ENCODE results near the gene EFR3B.
A peak's percentile ranks its signal among the peaks of the same experiment; 100 is the strongest.
"Not testable (repeated sequence)": the region's sequence is repeated elsewhere in the genome, so short reads cannot be mapped to it uniquely, and the experiment has no call there.

Gene EFR3B

DNA sequence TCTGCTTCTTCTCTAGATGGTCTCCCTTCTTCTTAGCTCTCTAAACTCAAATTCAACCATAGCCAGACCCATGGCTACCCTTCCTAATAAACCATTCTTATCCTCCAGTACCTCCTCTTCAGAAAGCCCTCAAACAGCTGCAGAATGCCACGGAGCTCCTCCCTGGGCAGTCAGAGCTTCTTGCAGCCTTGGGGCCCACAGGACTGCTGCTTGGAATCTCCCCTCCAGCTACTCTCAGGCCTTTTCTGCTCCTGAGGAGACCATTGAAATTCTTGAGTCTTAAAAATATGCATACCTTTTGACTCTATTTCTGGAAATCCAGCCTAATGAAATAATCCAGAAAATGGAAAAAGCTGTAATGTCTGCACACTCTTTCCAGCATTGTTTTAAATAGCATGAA lies 30.7 kb downstream of the EFR3B start:
- DNase-seq (ENCODE audit: low spot score), result no peak

DNA sequence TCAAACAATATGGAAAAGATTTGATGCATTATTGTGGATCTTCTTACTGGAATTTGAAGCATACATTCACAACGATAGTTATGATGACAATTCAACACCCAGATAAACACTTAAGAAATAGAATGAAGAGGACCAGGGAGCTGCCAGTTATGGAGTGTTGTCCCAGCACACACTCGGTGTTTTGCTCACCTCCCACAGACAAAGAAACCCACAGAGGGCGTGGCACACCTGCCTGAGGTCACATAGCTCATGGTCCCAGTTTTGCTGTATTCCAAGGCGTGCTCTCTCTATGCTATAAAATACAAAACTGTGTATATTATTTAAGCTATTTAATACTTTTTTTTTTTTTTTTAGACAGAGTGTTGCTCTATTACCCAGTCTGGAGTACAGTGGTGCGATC lies 31.1 kb downstream of the EFR3B start:
- DNase-seq (ENCODE audit: low spot score), result peak; percentile 51

DNA sequence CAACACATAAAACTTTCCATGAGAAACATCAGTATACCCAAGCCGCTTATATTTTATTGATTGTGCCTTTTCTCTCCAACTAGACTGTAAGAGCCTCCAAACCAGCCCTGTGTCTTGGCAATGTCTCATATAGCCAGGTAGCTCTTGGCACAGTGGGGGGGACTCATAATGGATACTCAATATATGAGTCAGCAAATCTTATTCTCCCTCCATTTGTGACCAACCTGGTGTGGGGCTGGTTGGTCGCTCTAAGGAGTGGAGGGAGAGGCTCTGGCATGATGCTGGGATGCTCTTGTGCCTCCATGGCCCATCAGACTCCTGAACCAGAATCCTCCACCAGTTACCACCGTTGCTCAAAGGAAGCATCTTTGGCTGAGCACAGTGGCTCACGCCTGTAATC lies 32.0 kb downstream of the EFR3B start:
- no peak for DNase-seq (ENCODE audit: low spot score)

DNA sequence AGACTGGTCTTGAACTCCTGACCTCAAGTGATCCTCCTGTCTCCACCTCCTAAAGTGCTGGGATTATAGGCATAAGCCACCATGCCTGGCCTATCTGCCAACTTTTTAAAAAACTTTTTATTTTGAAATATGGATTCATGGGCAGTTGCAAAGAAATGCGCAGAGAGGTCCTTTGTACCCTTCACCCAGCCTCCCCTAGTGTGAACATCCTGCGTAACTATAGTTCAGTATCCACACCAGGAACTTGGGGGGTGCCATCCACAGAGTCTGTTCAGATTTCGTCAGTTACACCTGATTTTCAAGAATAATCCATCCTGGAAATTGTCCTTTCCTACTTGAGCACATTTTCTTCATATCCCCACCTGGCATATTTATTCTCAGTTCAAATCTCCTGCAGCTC lies 33.0 kb downstream of the EFR3B start:
- no peak for DNase-seq (ENCODE audit: low spot score)

- DNase-seq (ENCODE audit: low spot score), result no peak
Measured at GRCh38 chr2:25076749-25077148, 34.9 kb downstream of the EFR3B start.

GRCh38 chr2:25077789-25078169 lies 35.9 kb downstream of the EFR3B start:
- DNase-seq (ENCODE audit: low spot score), result no peak

DNA sequence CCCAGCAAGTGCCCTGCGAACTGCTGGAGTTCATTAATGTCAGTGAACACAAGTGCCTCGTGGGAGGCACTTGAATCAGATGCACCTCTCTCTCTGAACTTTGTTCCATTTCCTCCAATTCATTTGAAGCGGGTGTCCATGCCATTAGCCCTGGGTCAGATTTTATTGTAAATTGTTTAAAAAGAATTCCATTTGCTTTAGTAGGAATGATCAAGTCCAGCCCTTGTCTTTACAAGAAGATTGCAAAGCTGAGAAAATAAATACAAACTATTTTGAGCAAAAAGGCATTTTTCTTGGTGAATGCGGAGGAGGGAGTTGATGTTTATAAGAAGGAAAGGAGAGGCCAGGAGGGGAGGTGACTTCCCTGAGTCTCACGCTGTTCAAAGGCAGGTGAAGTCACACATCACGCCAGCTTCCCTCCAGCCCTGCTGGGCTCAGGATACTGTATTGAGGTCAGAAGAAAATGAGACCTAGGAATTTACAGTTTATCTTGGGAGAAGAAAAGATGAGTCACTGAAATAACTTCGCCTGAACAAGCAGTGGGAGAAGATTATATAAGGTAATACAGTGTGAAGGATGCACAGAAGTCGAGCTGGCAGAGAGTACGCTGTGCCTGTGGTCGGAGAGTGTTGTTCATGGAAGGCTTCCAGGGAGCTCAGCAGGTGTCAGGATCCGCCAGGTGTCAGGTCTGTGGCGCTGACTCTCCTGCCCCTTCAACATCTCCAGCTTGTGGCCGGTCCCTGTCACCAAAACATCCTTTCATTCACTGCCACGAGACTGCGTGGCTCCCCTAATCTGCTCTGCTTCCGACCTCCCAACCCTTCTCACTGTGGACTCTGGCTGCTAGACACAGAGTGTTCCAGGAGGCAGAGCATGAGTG lies 36.5 kb downstream of the EFR3B start:
- DNase-seq (ENCODE audit: low spot score), result peak; percentile 95

GRCh38 chr2:25079050-25079635 lies 37.3 kb downstream of the EFR3B start:
- DNase-seq (ENCODE audit: low spot score), result no peak

DNA sequence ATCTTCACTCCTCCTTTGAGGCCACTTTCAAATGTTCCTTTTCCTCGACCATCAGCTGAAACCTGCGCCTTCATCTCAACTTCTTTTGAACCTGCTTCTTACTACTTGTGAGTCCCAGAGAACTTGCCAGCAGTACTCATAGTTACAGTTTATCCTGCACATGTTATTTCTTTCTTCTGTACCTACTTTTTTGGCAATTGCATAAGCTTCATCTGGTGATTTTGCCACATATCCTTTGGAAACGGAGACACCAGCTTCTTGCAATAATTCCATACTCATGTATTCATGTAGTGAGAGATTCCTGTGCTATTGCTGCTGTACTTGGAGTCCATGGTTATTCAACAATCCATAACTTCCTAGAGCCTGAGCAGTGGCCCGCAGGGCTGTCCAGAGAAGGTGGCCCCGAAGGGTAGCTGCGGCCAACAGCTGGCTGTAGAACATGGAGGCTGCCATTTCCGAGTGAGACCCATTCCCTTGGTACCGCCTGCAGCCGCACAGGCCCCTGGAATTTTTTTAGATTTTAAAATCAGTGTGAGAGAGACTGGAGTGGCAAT lies 39.4 kb downstream of the EFR3B start:
- DNase-seq (ENCODE audit: low spot score), result no peak

GRCh38 chr2:25082002-25082622 lies 40.2 kb downstream of the EFR3B start:
- DNase-seq (ENCODE audit: low spot score), result no peak

- no peak for DNase-seq (ENCODE audit: low spot score)
Measured at GRCh38 chr2:25085761-25086560, 44.1 kb downstream of the EFR3B start.

GRCh38 chr2:25088817-25089516 lies 47.1 kb downstream of the EFR3B start:
- DNase-seq (ENCODE audit: low spot score), result no peak

DNA sequence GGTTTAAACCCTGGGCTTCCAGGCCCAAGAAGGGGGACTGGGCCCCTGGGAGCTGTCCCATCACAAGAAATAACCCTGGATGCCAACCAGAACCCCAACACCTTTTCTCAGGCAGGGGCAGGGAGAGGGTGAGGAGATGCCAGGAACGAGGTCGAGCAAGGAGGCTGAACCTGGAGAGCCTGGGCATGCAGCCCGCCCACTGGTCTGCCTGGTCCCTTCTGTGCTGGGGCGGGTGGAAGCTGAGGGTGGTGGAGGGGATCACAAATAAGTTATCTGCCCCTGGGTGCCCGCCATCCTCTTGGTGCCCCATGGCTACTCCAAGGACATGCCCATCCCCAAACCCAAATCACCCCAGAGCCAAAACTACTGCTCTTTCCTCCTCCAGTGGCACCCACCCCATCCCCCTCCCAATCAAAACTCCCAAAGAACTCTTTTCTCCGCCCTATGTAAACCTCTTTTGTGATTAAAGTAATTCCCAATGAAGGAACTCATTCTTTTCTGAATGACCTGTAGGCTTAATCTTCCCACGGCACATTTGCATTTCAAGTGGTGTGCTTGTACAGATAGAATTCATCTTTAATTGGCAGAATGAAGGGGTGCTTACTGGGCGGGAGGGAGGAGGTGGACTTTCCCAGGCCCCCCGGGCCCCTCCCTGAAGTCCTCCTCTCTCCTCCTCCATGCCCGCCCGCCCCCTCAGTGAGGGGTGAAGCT lies 47.9 kb downstream of the EFR3B start:
- DNase-seq (ENCODE audit: low spot score), result no peak

DNA sequence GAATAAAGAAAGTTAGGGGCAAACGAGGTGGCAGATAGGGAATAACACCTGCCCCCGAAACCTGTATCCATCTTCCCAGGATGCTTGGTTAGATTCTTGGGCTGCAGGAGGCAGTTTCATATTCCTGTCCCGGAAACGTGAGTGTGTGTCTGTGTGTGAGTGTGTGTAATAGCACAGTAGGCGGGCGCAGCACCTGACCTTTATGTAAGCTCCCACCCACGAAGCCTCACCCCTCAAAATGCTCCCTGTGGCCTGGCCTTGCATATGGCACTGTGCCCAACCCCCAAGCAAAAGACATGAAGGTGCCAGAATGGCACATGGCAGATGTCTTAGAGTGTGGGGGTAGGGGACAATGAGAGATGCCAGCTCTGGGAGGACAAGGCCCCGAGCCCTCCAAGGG lies 48.9 kb downstream of the EFR3B start:
- DNase-seq (ENCODE audit: low spot score), result no peak

DNA sequence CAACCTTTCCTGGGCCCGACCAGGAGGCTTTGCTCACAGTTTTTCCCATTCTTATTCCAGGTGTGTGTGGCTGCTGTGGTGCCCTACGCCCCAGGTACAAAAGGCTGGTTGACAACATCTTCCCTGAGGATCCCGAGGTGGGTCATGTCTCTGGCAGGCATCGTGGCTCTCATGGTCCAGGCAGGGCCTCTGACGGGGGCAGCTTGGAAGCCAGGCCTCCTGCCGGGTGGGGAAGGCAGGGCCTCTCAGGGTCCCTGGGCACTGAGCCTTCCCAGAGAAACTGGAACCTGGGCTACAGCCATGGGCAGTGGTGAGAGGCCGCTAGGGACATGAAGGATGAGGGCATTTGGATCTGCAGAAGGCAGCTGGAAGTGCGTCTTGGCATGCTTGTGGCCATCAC lies 49.4 kb downstream of the EFR3B start:
- no peak for DNase-seq (ENCODE audit: low spot score)

- no peak for DNase-seq (ENCODE audit: low spot score)
Measured at GRCh38 chr2:25098056-25098455, 56.2 kb downstream of the EFR3B start.

GRCh38 chr2:25098670-25099486 lies 57.0 kb downstream of the EFR3B start:
- DNase-seq (ENCODE audit: low spot score), result no peak

DNA sequence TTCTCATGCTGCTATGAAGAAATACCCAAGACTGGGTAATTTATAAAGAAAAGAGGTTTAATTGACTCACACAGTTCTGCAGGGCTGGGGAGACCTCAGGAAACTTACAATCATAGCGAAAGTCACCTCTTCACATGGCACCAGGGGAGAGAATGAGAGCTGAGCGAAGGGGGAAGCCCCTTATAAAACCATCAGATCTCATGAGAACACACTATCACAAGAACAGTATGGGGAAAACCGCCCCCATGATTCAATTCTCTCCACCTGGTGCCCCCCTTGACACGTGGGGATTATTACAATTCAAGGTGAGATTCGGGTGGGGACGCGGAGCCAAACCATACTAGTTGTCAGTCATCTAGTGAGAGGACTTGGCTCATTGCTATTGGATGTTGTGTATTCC lies 60.5 kb downstream of the EFR3B start:
- not testable (repeated sequence) for DNase-seq (ENCODE audit: low spot score)

DNA sequence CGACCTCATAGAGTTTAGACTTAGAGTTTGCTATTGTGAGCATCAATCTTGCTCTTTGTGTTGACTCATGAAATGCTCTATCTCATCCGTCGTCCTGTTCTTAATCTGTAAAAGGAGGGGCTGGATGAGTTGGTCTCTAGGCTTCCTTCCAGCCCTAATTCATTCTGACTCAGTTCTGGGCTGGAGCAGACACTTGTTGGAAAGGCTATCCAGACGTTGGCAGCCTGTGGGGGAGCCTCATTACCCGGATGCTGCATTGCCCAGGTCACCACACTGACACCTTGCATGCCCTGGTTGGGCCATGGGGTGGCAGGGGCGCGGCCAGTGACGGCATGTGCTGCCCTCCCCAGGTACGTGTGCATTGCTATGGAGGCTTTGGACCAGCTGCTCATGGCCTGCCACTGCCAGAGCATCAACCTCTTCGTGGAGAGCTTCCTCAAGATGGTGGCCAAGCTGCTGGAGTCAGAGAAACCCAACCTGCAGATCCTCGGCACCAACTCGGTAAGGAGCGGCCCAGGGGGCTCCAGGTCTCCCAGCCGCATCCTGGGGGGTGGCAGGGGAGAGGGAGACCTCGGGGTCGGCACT lies 61.5 kb downstream of the EFR3B start:
- DNase-seq (ENCODE audit: low spot score), result no peak

DNA sequence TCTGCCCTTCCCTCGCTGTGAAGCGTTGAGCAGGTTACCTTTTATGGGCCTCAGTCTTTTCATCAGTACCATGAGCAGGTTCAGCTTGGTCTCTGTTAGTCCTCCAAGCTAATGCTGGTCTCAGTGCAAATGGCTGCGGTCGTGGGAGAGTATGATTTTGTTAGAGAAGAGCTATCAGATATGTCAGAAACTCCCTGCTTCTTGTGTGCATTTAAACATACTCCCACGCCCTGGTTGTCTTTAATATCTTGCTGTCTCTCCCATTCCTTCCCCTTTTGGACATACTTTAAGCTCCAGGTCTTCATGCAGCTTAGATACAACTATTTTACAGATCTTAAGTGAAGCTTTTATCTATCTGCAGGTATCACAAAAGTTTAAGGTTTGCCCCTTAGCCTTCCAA lies 62.9 kb downstream of the EFR3B start:
- no peak for DNase-seq (ENCODE audit: low spot score)

Measured in SW480 (cell line).